HUES48 (cell line): ENCODE results near the gene FBXL14.

Experiments
- H3K27ac ChIP-seq: one replicate; pipeline ENCODE4 v1.7.0; 2013; ENCODE audit warnings: low read depth, low read length, inconsistent platforms
- H3K27me3 ChIP-seq: 2 replicates; pipeline ENCODE4 v1.6.1; 2013; ENCODE audit warnings: mild to moderate bottlenecking, low read length; ENCODE audit not compliant: control insufficient read depth, insufficient read depth
- H3K36me3 ChIP-seq: 2 replicates; pipeline ENCODE4 v1.6.1; 2013; ENCODE audit warnings: low read length; ENCODE audit not compliant: control insufficient read depth, insufficient read depth
- H3K4me1 ChIP-seq: 2 replicates; pipeline ENCODE4 v1.6.1; 2013; ENCODE audit warnings: mild to moderate bottlenecking, low read length; ENCODE audit not compliant: control insufficient read depth, insufficient read depth
- H3K4me3 ChIP-seq: 2 replicates; pipeline ENCODE4 v1.5.1; 2013; ENCODE audit warnings: mild to moderate bottlenecking, low read depth, low read length
- H3K9ac ChIP-seq: 2 replicates; pipeline ENCODE4 v1.6.1; 2013; ENCODE audit warnings: mild to moderate bottlenecking, low read depth, low read length, moderate library complexity
- H3K9me3 ChIP-seq: 2 replicates; pipeline ENCODE4 v1.6.1; 2013; ENCODE audit warnings: low read length; ENCODE audit not compliant: control insufficient read depth, insufficient read depth

FBXL14 gene

GRCh38 chr12:1579651-1580435 is 14.5 kb downstream of the FBXL14 start:
- H3K4me1 ChIP-seq: no peaks in the 10 kb centered on the region; the same call in 1 of the 2 replicates
- no peak overlapping the region for H3K9ac ChIP-seq
- no peak overlapping the region for H3K4me3 ChIP-seq
- no peaks in the 10 kb centered on the region for H3K36me3 ChIP-seq
- peaks cover 16% of the 10 kb centered on the region for H3K27me3 ChIP-seq
- no peaks in the 10 kb centered on the region for H3K9me3 ChIP-seq
- no peak overlapping the region for H3K27ac ChIP-seq

GRCh38 chr12:1576410-1577241 is 17.8 kb downstream of the FBXL14 start:
- Histone ChIP-seq H3K27ac (no peak overlapping the region), H3K9ac (no peak overlapping the region), H3K27me3 (peaks cover 3% of the 10 kb centered on the region; the same call in 1 of the 2 replicates), H3K4me3 (no peak overlapping the region), H3K9me3 (no peaks in the 10 kb centered on the region), H3K4me1 (no peaks in the 10 kb centered on the region), H3K36me3 (no peaks in the 10 kb centered on the region)

DNA sequence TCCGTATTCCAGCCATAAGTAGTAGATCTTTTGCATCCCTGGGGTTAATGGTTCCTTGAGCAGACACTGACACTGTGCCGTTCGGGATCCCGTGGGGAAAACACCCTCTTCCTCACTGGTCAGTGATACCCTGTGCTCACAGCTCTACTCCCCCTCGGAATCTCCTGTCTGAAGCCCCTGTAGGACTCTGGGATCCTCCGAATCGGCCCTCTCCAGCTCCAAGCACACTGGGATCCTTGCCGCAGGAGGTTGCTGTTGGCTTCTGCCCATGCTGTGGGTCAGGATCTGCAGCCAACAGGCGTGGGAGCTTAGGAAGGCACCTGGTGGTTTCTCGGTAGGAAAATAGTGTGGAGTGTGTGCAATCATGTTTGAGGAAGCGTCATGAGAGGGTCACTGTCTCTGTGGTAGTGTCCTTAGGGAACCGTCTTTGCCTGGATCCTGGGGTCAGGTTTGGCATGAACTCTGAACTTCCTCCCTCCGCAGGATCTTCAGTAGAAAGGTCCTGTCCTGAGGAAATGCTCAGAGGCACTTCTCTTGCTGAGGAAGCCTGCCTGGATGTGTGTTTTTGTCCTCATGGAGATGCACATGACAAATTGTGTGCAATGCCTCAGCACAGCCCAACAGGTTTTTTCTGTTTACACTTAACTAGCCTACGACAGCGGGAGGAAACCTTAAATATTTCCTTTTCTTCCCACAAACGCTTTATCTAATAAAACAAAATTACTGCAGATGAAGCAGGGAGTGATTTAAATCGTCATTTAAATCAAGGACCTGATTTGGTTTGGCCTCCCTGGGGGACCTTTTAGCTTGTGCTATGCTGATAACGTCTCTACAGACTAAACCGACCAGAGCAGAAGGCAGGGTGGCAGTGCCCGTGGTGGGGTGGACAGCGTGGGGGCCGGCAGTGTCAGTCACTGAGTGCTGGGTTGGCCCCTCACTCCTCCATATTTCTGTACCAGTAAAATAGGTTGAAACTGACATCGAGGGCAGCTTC is 18.7 kb downstream of the FBXL14 start:
- H3K27ac ChIP-seq: no peak overlapping the region
- no peaks in the 10 kb centered on the region for H3K36me3 ChIP-seq
- H3K4me3 ChIP-seq: no peak overlapping the region

DNA sequence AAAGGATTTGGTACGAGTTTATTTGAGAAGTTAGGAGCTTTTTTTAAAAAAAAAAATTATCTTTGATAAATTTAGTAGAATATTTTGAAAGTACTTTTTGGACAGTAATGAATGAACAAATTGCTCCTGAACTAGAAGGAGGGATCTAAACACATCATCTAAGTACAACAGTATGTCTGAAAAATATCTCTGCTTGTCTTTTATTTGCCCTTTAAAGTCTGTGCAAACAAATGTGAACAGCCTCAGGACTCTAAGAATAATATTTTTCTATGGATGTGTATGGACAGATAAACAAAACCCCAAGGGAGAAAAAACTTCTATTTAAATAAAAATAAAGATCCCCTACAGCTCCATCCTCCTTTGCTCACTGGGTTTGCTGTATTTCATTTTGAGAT is 19.5 kb downstream of the FBXL14 start:
- no peaks in the 10 kb centered on the region for H3K4me1 ChIP-seq
- no peak overlapping the region for H3K4me3 ChIP-seq
- H3K9me3 ChIP-seq: no peaks in the 10 kb centered on the region
- H3K9ac ChIP-seq: no peak overlapping the region
- no peaks in the 10 kb centered on the region for H3K36me3 ChIP-seq
- H3K27me3 ChIP-seq: peaks cover 3% of the 10 kb centered on the region; the same call in 1 of the 2 replicates
- H3K27ac ChIP-seq: no peak overlapping the region

More for the DNA sequence above, 18.7 kb downstream of the FBXL14 start:
- H3K9me3 ChIP-seq: no peaks in the 10 kb centered on the region
- no peak overlapping the region for H3K9ac ChIP-seq
- H3K27me3 ChIP-seq: peaks cover 3% of the 10 kb centered on the region; the same call in 1 of the 2 replicates
- H3K4me1 ChIP-seq: no peaks in the 10 kb centered on the region

GRCh38 chr12:1573960-1574864 is 20.2 kb downstream of the FBXL14 start:
- no peaks in the 10 kb centered on the region for H3K9me3 ChIP-seq
- H3K27me3 ChIP-seq: peaks cover 3% of the 10 kb centered on the region; the same call in 1 of the 2 replicates
- no peaks in the 10 kb centered on the region for H3K4me1 ChIP-seq
- no peaks in the 10 kb centered on the region for H3K36me3 ChIP-seq
- H3K4me3 ChIP-seq: no peak overlapping the region
- H3K27ac ChIP-seq: no peak overlapping the region
- no peak overlapping the region for H3K9ac ChIP-seq

DNA sequence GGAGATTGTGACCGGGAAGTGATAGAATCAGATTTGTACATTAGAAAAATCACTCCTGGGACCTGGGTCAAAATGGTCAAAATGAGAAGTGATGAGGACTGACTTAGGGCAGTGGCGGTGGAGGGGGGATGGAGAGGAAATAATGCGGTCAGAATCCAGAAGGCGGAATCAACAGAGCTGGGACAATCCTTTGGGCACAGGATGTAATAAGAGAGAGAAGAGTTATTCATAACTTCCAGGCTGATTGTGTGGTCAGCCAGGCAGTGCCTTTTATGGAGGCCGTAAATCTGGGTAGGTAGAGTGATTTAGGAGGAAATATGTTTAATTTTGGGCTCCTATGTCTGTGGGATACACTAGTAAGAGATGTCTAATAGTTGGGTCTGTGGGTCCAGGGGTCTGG is 21.6 kb downstream of the FBXL14 start:
- H3K27me3 ChIP-seq: peaks cover 3% of the 10 kb centered on the region; the same call in 1 of the 2 replicates
- H3K36me3 ChIP-seq: no peaks in the 10 kb centered on the region
- no peak overlapping the region for H3K27ac ChIP-seq
- H3K4me1 ChIP-seq: no peaks in the 10 kb centered on the region
- no peak overlapping the region for H3K9ac ChIP-seq
- no peak overlapping the region for H3K4me3 ChIP-seq
- no peaks in the 10 kb centered on the region for H3K9me3 ChIP-seq

DNA sequence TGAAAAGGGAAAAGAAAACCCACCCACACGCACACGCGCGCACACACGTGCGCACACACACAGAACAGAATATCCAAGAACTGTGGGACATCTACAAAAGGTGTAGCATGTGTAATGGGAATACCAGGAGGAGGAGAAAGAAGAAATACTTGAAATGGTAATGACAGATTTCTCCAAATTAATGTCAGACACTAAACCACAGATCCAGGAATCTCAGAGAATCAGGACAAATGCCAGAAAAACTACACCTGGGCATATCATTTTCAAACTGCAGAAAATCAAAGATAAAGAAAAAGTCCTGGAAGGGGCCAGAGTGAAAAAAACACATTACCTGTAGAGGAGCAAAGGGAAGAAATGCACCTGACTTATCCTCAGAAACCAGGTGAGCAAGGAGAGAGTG is 26.5 kb downstream of the FBXL14 start:
- Histone ChIP-seq H3K36me3 (no peaks in the 10 kb centered on the region), H3K4me1 (no peaks in the 10 kb centered on the region), H3K27me3 (no peaks in the 10 kb centered on the region), H3K27ac (no peak overlapping the region), H3K9me3 (no peaks in the 10 kb centered on the region), H3K4me3 (no peak overlapping the region), H3K9ac (no peak overlapping the region)

DNA sequence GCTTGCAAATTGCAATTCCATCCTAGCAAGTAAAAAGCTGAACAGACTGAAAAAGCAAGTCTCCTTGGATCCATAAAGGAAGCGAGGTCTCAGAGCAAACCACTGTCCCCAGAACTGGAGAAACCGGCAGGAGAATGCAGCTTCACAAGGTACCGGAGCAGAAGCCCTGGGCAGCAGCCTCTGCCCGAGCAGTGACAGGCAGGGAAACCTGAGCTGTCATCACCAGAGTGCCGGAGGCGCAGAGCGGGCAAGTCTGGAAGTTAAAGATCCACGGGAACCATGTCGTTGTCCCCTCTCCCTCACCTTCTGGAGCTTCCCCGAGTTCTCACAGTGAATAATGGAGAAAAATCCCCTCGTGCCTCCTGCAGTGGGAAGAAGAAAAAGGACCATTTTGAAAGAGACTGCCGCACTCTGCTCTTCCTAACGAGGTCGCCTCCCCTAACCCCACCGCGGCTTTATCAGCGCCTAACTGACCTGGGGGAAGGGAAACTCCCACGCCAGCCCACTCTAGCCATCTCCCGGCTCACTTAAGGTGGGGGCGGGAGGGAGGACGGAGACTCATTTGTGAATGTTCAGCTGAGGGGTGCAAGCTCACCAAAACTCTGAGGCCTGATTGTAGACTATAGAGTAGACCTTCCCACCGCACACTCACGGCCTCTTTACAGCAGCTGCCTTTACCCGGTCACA is 27.8 kb downstream of the FBXL14 start:
- Histone ChIP-seq H3K4me3 (no peak overlapping the region), H3K9me3 (no peaks in the 10 kb centered on the region), H3K4me1 (no peaks in the 10 kb centered on the region), H3K36me3 (no peaks in the 10 kb centered on the region), H3K27ac (no peak overlapping the region), H3K27me3 (no peaks in the 10 kb centered on the region), H3K9ac (no peak overlapping the region)

DNA sequence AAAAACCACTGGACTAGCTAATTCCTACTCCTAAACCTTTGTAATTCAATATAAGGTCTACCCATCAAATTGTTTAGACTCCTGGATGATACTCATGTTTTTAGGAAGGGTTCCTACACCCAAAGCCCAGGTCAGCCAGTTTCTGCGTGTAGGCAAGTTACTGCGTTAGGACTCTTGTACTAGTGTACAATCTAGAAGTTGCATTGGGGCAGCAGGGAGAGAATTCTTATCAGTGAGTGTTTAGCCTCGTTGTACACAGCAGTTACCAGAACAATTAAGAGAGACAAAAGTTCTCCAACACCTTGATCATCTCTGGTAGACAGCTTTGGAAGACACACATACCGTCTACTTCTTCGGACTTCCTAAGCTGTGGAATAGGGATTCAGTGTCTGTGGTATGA is 29.2 kb downstream of the FBXL14 start:
- H3K4me1 ChIP-seq: no peaks in the 10 kb centered on the region
- H3K36me3 ChIP-seq: no peaks in the 10 kb centered on the region
- H3K27me3 ChIP-seq: no peaks in the 10 kb centered on the region
- H3K9me3 ChIP-seq: no peaks in the 10 kb centered on the region
- H3K27ac ChIP-seq: no peak overlapping the region
- no peak overlapping the region for H3K9ac ChIP-seq
- H3K4me3 ChIP-seq: no peak overlapping the region
